B cell (primary cell): ENCODE data around the gene TMEM120B. TPM values are rescaled to one million over a fixed set of nuclear protein-coding genes. Genes with fewer than 3 reads are reported as not detected.

ENCODE experiments used
- ATAC-seq: fragments of 200-7000 bp; cut with Tn5 transposase; one replicate; pipeline ENCODE4 v1.10.0; 2021; ENCODE audit warnings: low read depth, mild to moderate bottlenecking, moderate number of reproducible peaks, moderate library complexity
- CTCF ChIA-PET: fragments of 350-600 bp; sonication (Branson Sonifier 250); formaldehyde crosslinking; loops from one replicate; lab custom pipeline; 2021; ENCODE audit warnings: antibody characterized with exemption, inconsistent platforms; lab: Charles Lee
- POLR2A ChIA-PET: fragments of 350-600 bp; sonication (Branson Sonifier 250); formaldehyde crosslinking; loops from one replicate; lab custom pipeline; 2021; ENCODE audit warnings: antibody characterized with exemption; lab: Charles Lee
- DNase-seq: peaks from one replicate; pipeline ENCODE4 v3.0.0; 2013
- H2AFZ ChIP-seq: 2 replicates; pipeline ENCODE4 v1.6.1; 2012; ENCODE audit warnings: mild to moderate bottlenecking, low read depth, low read length; ENCODE audit not compliant: insufficient read depth, poor library complexity, severe bottlenecking
- H3K27ac ChIP-seq, 2 donors: 1 replicate in 1 of 2; 2 replicates in 1 of 2; pipeline ENCODE4 v1.5.1; 2012 to 2013; ENCODE audit warnings: low read length in 2 of 2, mild to moderate bottlenecking in 2 of 2, moderate library complexity in 1 of 2
- H3K27me3 ChIP-seq, 4 experiments: fragments of 200-600 bp in 1 of 4; sonication (generic) in 1 of 4; replicated peaks in 1 of 4; 1 replicate in 2 of 4; 2 replicates in 2 of 4; pipeline versions ENCODE4 v1.6.1 to v1.7.0; 2013 to 2016; ENCODE audit warnings: low read length in 3 of 4, mild to moderate bottlenecking in 2 of 4, mixed read lengths in 1 of 4, moderate library complexity in 1 of 4; ENCODE audit not compliant: insufficient read depth in 4 of 4, control insufficient read depth in 3 of 4; ENCODE audit errors: control extremely low read depth in 1 of 4
- H3K36me3 ChIP-seq, 2 experiments: replicated peaks in 1 of 2; 1 replicate in 1 of 2; 2 replicates in 1 of 2; pipeline versions ENCODE4 v1.6.1 to v1.7.1; 2013; ENCODE audit warnings: low read length in 1 of 2; ENCODE audit not compliant: insufficient read depth in 2 of 2, control insufficient read depth in 1 of 2; ENCODE audit errors: control extremely low read depth in 1 of 2, extremely low read depth in 1 of 2
- H3K4me1 ChIP-seq, 2 donors: fragments of 200-600 bp in 1 of 2; sonication (generic) in 1 of 2; 1 replicate in 1 of 2; 2 replicates in 1 of 2; pipeline versions ENCODE4 v1.5.1 to v1.6.1; 2013 to 2017; ENCODE audit warnings: low read length in 2 of 2; ENCODE audit not compliant: control insufficient read depth in 2 of 2, insufficient read depth in 2 of 2
- H3K4me2 ChIP-seq: replicated peaks from 2 replicates; pipeline ENCODE3; 2012; ENCODE audit warnings: mild to moderate bottlenecking, low read depth, low read length; ENCODE audit not compliant: poor library complexity, severe bottlenecking
- H3K4me3 ChIP-seq, 5 experiments: fragments of 200-600 bp in 1 of 5; sonication (generic) in 1 of 5; 1 replicate in 3 of 5; 2 replicates in 2 of 5; pipeline versions ENCODE4 v1.5.1 to v1.7.0; 2011 to 2016; ENCODE audit warnings: low read length in 4 of 5, mild to moderate bottlenecking in 4 of 5, low read depth in 2 of 5, control low read depth in 1 of 5, moderate library complexity in 1 of 5; ENCODE audit not compliant: insufficient read depth in 1 of 5; ENCODE audit errors: control extremely low read depth in 1 of 5, extremely low read depth in 1 of 5
- H3K79me2 ChIP-seq: fragments of 200-600 bp; sonication (generic); one replicate; pipeline ENCODE4 v1.6.0; 2016; ENCODE audit warnings: low read length; ENCODE audit not compliant: control insufficient read depth, insufficient read depth
- H3K9ac ChIP-seq: fragments of 200-600 bp; sonication (generic); 2 replicates; pipeline ENCODE4 v1.6.1; 2017; ENCODE audit warnings: mild to moderate bottlenecking, low read length, moderate library complexity
- H3K9me3 ChIP-seq, 3 donors: one replicate each; pipeline versions ENCODE4 v1.6.1 to v1.7.1; 2013; ENCODE audit warnings: low read length in 2 of 3; ENCODE audit not compliant: control insufficient read depth in 2 of 3, insufficient read depth in 1 of 3; ENCODE audit errors: control extremely low read depth in 1 of 3
- H4K20me1 ChIP-seq: 2 replicates; pipeline ENCODE4 v1.6.0; 2012; ENCODE audit warnings: mild to moderate bottlenecking, low read length; ENCODE audit not compliant: insufficient read depth, control insufficient read depth, poor library complexity, severe bottlenecking
- H3K27ac Mint-ChIP-seq: one replicate; pipeline ENCODE4 v1.8.0; 2021; ENCODE audit warnings: mixed read lengths
- H3K27me3 Mint-ChIP-seq: one replicate; pipeline ENCODE4 v1.8.0; 2021; ENCODE audit warnings: mixed read lengths
- H3K4me1 Mint-ChIP-seq: one replicate; pipeline ENCODE4 v1.8.0; 2021; ENCODE audit warnings: mixed read lengths
- H3K4me3 Mint-ChIP-seq: one replicate; pipeline ENCODE4 v1.8.0; 2021; ENCODE audit warnings: mixed read lengths
- H3K9me3 Mint-ChIP-seq: one replicate; pipeline ENCODE4 v1.8.0; 2022; ENCODE audit warnings: mixed read lengths; ENCODE audit not compliant: insufficient read depth
- CTCF ChIP-seq: fragments of 200-600 bp; IDR thresholded peaks from one replicate; pipeline ENCODE4 v1.8.0; 2022; ENCODE audit warnings: antibody characterized with exemption, mild to moderate bottlenecking
- EZH2 ChIP-seq: IDR thresholded peaks from 2 replicates; pipeline ENCODE4 v1.6.1; 2012; ENCODE audit warnings: borderline replicate concordance, low read depth, mild to moderate bottlenecking, moderate library complexity, low read length; ENCODE audit not compliant: insufficient read depth, poor library complexity, severe bottlenecking
- WGBS: methylation state at CpG from one replicate; pipeline ENCODE4 v1.1.5; 2013; ENCODE audit warnings: missing lambda C conversion rate; ENCODE audit not compliant: insufficient coverage; 5-methylcytosine and 5-hydroxymethylcytosine counted together
- intact Hi-C: fragments of 100-400 bp; cut with micrococcal nuclease; formaldehyde crosslinking; loops from one replicate; pipeline ENCODE4 v1.10.0; 2022
- polyA plus RNA-seq: library from polyadenylated mRNA; depleted of rRNA; stranded (reverse); fragments of >200 nt; gene quantifications from 2 replicates; pipeline ENCODE4 v1.2.3, GENCODE V29; 2012
- total RNA-seq, 2 donors: library from RNA; stranded (reverse); fragments of 120-200 nt in 1 of 2; gene quantifications; 1 replicate in 1 of 2; 2 replicates in 1 of 2; pipeline versions ENCODE4 v1.2.3 to v1.2.4, GENCODE V29; 2013 to 2022

TMEM120B gene
- total and polyA plus RNA-seq, 2 donors (not counting 1 experiment from before 2014, with no cell fraction given), result 9.2 to 9.7 TPM

GRCh38 chr12:121809712-121810116 is 97.2 kb downstream of the TMEM120B start:
- Histone ChIP-seq H3K79me2 (peaks cover 93% of the 10 kb centered on the region), H2AFZ (no peak overlapping the region), H3K27me3 (no peaks in the 10 kb centered on the region), H3K4me2 (no peak overlapping the region), H3K4me3 (no peak overlapping the region), H3K36me3 (peaks cover 0 to 77% of the 10 kb centered on the region in 2 experiments), H3K9ac (no peak overlapping the region), H3K27ac (no peak overlapping the region), H3K9me3 (no peaks in the 10 kb centered on the region), H4K20me1 (peaks cover 77% of the 10 kb centered on the region), H3K4me1 (peaks cover 53 to 68% of the 10 kb centered on the region in 2 donors)
- intact Hi-C loops, result loop anchor here (5.0 to 10.0 kb wide), 2 partner anchors 32 to 695 kb away; partner anchors contain the start of gene ZCCHC8
- TF ChIP-seq EZH2 (no peak), CTCF (no peak)
- Mint-ChIP-seq H3K4me1 (peaks cover 61% of the 10 kb centered on the region), H3K27ac (no peak overlapping the region), H3K4me3 (no peak overlapping the region), H3K9me3 (no peaks in the 10 kb centered on the region), H3K27me3 (no peaks in the 10 kb centered on the region)
- ATAC-seq (no peak), DNase-seq (no peak)
- WGBS, result 98% methylated on average over 27 of the region's 27 CpGs
- POLR2A ChIA-PET, result interaction anchor here (0.6 to 13.7 kb wide), 4 partner anchors 8 to 79 kb away, joined by 4 to 267 read pairs (median 21); partner anchors contain the start of genes PSMD9 and RHOF
- CTCF ChIA-PET, result interaction anchor here (1.2 to 32.7 kb wide), 3 partner anchors 22 to 97 kb away, joined by 3 to 1947 read pairs (median 3); partner anchors contain the start of genes RHOF, SETD1B and TMEM120B

- no peak for TF ChIP-seq EZH2
- no peak for TF ChIP-seq CTCF
- H3K36me3 ChIP-seq, result peaks cover 0 to 84% of the 10 kb centered on the region in 2 experiments
- DNase-seq, result peak; percentile 23
These were observed 97.8 kb downstream of the TMEM120B start for GRCh38 chr12:121810234-121810817.

More at GRCh38 chr12:121810234-121810817, 97.8 kb downstream of the TMEM120B start:
- Histone ChIP-seq H3K4me1 (peaks cover 53 to 64% of the 10 kb centered on the region in 2 donors), H2AFZ (no peak overlapping the region), H3K4me2 (no peak overlapping the region), H3K27ac (peak overlapping the region in 1 of 2 donors; percentile 61), H3K9ac (no peak overlapping the region), H3K4me3 (no peak overlapping the region), H3K9me3 (no peaks in the 10 kb centered on the region), H3K27me3 (no peaks in the 10 kb centered on the region), H3K79me2 (peaks cover 93% of the 10 kb centered on the region), H4K20me1 (peaks cover 83% of the 10 kb centered on the region)
- no peaks in the 10 kb centered on the region for H3K9me3 Mint-ChIP-seq
- no peaks in the 10 kb centered on the region for H3K27me3 Mint-ChIP-seq
- CTCF ChIA-PET, result interaction anchor here (0.8 to 32.7 kb wide), 11 partner anchors 15 to 117 kb away, joined by 3 to 1947 read pairs (median 3); partner anchors contain the start of genes PSMD9, RHOF, SETD1B and TMEM120B
- intact Hi-C loops, result loop anchor here (5.0 kb wide), 1 partner anchor 33 kb away; no protein-coding TSS in a partner anchor
- no peak overlapping the region for H3K27ac Mint-ChIP-seq
- WGBS, result 98% methylated on average over 32 of the region's 33 CpGs
- ATAC-seq, result no peak
- POLR2A ChIA-PET, result interaction anchor here (0.6 to 13.7 kb wide), 5 partner anchors 8 to 78 kb away, joined by 5 to 267 read pairs (median 19); partner anchors contain the start of genes PSMD9 and RHOF
- H3K4me3 Mint-ChIP-seq, result no peak overlapping the region
- H3K4me1 Mint-ChIP-seq, result peaks cover 59% of the 10 kb centered on the region
